ENCODE measurements around the gene EGR2.

DNA sequence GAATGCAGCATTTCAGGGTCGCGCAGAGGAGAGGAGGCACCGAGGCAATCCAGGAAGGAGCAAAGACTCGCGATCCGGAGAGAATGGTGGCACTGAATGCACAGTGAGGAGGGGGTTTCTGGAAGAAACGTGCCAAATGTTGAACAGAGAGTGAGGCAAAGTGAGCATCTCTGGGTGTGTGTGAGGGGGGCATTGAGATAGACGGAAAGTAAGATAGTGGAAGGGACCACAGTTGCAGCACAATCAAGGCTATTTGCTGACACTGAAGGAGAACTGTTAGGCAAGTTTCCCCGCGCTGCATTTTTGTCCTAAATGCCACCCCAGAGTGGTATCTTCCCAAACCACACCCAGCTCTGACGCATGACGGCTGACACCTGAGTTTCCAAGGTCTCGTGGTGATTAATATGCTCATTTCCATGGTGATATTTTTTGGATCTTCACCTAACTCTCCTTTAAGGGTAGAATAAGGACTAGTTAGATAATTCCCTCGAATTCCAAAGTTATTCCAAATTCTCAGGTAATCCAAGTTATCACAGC, 26.1 kb downstream of the EGR2 start:
- TF ChIP-seq EZH2 (IDR thresholded peaks at IDR 0.05; ENCODE audit: insufficient read depth, low read length), result no peak
- TF ChIP-seq, protein P1, sequence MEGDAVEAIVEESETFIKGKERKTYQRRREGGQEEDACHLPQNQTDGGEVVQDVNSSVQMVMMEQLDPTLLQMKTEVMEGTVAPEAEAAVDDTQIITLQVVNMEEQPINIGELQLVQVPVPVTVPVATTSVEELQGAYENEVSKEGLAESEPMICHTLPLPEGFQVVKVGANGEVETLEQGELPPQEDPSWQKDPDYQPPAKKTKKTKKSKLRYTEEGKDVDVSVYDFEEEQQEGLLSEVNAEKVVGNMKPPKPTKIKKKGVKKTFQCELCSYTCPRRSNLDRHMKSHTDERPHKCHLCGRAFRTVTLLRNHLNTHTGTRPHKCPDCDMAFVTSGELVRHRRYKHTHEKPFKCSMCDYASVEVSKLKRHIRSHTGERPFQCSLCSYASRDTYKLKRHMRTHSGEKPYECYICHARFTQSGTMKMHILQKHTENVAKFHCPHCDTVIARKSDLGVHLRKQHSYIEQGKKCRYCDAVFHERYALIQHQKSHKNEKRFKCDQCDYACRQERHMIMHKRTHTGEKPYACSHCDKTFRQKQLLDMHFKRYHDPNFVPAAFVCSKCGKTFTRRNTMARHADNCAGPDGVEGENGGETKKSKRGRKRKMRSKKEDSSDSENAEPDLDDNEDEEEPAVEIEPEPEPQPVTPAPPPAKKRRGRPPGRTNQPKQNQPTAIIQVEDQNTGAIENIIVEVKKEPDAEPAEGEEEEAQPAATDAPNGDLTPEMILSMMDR (IDR thresholded peaks at IDR 0.05; ENCODE audit: insufficient read depth, low read depth, low read length), result no peak
